ENCODE results near the gene PLXDC2.

PLXDC2 gene

DNA sequence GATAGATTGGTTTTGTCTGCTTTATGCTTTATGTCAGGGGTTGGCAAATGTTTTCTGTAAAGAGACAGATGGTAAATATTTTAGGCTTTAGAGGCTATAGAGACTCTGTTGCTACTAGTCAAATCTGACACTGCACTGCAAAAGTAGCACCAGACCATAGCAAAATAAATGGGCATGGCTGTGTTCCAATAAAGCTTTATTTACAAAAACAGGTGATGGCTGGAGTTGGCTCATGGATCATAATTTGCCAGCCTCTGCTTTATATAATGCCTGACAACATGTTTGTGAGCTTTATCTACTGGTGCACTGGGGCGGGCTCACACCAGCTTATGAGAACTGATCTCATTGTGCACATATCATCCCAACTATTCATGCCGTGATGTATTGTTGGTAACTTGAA is 120.1 kb downstream of the PLXDC2 start:
- TF ChIP-seq CTCF (IDR thresholded peaks at IDR 0.05; ENCODE audit: control extremely low read depth, extremely low read depth, low read depth, missing control alignments), result no peak
- ChIA-PET CTCF (no interaction called here), POLR2A (no interaction called here)
- no peak for DNase-seq (ENCODE audit: extremely low spot score)

- ChIA-PET CTCF (no interaction called here), POLR2A (no interaction called here)
- TF ChIP-seq CTCF (IDR thresholded peaks at IDR 0.05; ENCODE audit: control extremely low read depth, extremely low read depth, low read depth, missing control alignments), result no peak
- no peak for DNase-seq (ENCODE audit: extremely low spot score)
Measured at GRCh38 chr10:19937989-19938388, 121.8 kb downstream of the PLXDC2 start.

GRCh38 chr10:19941206-19941880 is 125.1 kb downstream of the PLXDC2 start:
- DNase-seq (ENCODE audit: extremely low spot score), result no peak
- CTCF ChIA-PET, result interaction anchor here (1.0 to 1.7 kb wide), 2 partner anchors 9 to 11 kb away, joined by 3 to 4 read pairs; no protein-coding TSS in a partner anchor
- POLR2A ChIA-PET, result no interaction called here
- TF ChIP-seq CTCF (IDR thresholded peaks at IDR 0.05; ENCODE audit: control extremely low read depth, extremely low read depth, low read depth, missing control alignments), result no peak

GRCh38 chr10:19944911-19945663 is 128.9 kb downstream of the PLXDC2 start:
- ChIA-PET CTCF (no interaction called here), POLR2A (no interaction called here)

DNA sequence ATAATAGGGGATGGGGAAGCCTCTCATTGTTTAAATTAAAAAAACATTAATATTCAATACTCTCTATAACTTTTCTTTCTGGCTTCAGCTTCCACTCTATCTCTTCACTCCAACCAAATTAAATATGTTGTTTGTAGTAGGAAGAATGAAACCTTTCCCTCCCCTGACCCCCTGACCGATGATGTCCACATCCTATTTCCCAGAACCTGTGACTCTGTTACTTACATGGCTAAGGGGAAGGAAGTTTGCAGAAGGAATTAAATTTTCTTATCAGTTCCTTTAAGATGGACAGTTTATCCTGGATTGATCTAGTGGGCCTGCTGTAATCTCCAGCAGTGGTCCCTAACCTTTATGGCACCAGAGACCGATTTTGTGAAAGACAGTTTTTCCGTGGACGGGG is 130.0 kb downstream of the PLXDC2 start:
- DNase-seq (ENCODE audit: extremely low spot score), result no peak
- ChIA-PET POLR2A (no interaction called here), CTCF (no interaction called here)
- TF ChIP-seq CTCF (IDR thresholded peaks at IDR 0.05; ENCODE audit: control extremely low read depth, extremely low read depth, low read depth, missing control alignments), result no peak

More at GRCh38 chr10:19944911-19945663, 128.9 kb downstream of the PLXDC2 start:
- TF ChIP-seq CTCF (IDR thresholded peaks at IDR 0.05; ENCODE audit: control extremely low read depth, extremely low read depth, low read depth, missing control alignments), result no peak
- DNase-seq (ENCODE audit: extremely low spot score), result no peak

GRCh38 chr10:19946791-19947190 is 130.6 kb downstream of the PLXDC2 start:
- no peak for TF ChIP-seq CTCF (IDR thresholded peaks at IDR 0.05; ENCODE audit: control extremely low read depth, extremely low read depth, low read depth, missing control alignments)
- CTCF ChIA-PET, result no interaction called here
- DNase-seq (ENCODE audit: extremely low spot score), result no peak
- POLR2A ChIA-PET, result no interaction called here

Data from GM10248 (cell line).